ENCODE data around the gene USP11.

USP11 gene

GRCh38 chrX:47197526-47197925 is 35.3 kb upstream of the USP11 start:
- Histone ChIP-seq H2AFZ (ENCODE audit: low read depth, low read length) (no peak overlapping the region), H3K36me3 (replicated peaks; ENCODE audit: low read depth, low read length) (peaks cover 77% of the 10 kb centered on the region), H3K9ac (ENCODE audit: low read length) (no peak overlapping the region), H3K4me1 (ENCODE audit: low read length) (peaks cover 20% of the 10 kb centered on the region), H4K20me1 (ENCODE audit: insufficient read depth, low read length) (peaks cover 54% of the 10 kb centered on the region), H3K27ac (ENCODE audit: low read length) (no peak overlapping the region), H3K4me2 (ENCODE audit: low read length) (no peak overlapping the region), H3K9me3 (ENCODE audit: insufficient read depth, low read length) (no peaks in the 10 kb centered on the region), H3K27me3 (ENCODE audit: low read depth, low read length) (no peaks in the 10 kb centered on the region), H3K4me3 (ENCODE audit: low read length) (no peak overlapping the region), H3K79me2 (ENCODE audit: low read length) (peaks cover 75% of the 10 kb centered on the region)
- TF ChIP-seq, protein P1, sequence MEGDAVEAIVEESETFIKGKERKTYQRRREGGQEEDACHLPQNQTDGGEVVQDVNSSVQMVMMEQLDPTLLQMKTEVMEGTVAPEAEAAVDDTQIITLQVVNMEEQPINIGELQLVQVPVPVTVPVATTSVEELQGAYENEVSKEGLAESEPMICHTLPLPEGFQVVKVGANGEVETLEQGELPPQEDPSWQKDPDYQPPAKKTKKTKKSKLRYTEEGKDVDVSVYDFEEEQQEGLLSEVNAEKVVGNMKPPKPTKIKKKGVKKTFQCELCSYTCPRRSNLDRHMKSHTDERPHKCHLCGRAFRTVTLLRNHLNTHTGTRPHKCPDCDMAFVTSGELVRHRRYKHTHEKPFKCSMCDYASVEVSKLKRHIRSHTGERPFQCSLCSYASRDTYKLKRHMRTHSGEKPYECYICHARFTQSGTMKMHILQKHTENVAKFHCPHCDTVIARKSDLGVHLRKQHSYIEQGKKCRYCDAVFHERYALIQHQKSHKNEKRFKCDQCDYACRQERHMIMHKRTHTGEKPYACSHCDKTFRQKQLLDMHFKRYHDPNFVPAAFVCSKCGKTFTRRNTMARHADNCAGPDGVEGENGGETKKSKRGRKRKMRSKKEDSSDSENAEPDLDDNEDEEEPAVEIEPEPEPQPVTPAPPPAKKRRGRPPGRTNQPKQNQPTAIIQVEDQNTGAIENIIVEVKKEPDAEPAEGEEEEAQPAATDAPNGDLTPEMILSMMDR (IDR thresholded peaks at IDR 0.05; ENCODE audit: low read depth, low read length), result no peak
- TF ChIP-seq EZH2phosphoT487 (IDR thresholded peaks at IDR 0.05; ENCODE audit: low read depth), result no peak

GRCh38 chrX:47198026-47198686 is 34.7 kb upstream of the USP11 start:
- TF ChIP-seq EZH2phosphoT487 (IDR thresholded peaks at IDR 0.05; ENCODE audit: low read depth), result no peak
- TF ChIP-seq, protein P1 (IDR thresholded peaks at IDR 0.05; ENCODE audit: low read depth, low read length), result no peak
- Histone ChIP-seq H3K4me1 (ENCODE audit: low read length) (peaks cover 15% of the 10 kb centered on the region), H3K27me3 (ENCODE audit: low read depth, low read length) (no peaks in the 10 kb centered on the region), H3K27ac (ENCODE audit: low read length) (no peak overlapping the region), H3K36me3 (replicated peaks; ENCODE audit: low read depth, low read length) (peaks cover 80% of the 10 kb centered on the region), H3K4me2 (ENCODE audit: low read length) (no peak overlapping the region), H4K20me1 (ENCODE audit: insufficient read depth, low read length) (peaks cover 52% of the 10 kb centered on the region), H2AFZ (ENCODE audit: low read depth, low read length) (no peak overlapping the region), H3K4me3 (ENCODE audit: low read length) (no peak overlapping the region), H3K9ac (ENCODE audit: low read length) (no peak overlapping the region), H3K79me2 (ENCODE audit: low read length) (peaks cover 69% of the 10 kb centered on the region), H3K9me3 (ENCODE audit: insufficient read depth, low read length) (no peaks in the 10 kb centered on the region)

- Histone ChIP-seq H3K36me3 (replicated peaks; ENCODE audit: low read depth, low read length) (peaks cover 81% of the 10 kb centered on the region), H3K4me1 (ENCODE audit: low read length) (peaks cover 12% of the 10 kb centered on the region), H3K9ac (ENCODE audit: low read length) (no peak overlapping the region), H3K4me2 (ENCODE audit: low read length) (no peak overlapping the region), H3K27ac (ENCODE audit: low read length) (no peak overlapping the region), H3K4me3 (ENCODE audit: low read length) (no peak overlapping the region), H3K27me3 (ENCODE audit: low read depth, low read length) (no peaks in the 10 kb centered on the region), H2AFZ (ENCODE audit: low read depth, low read length) (no peak overlapping the region), H3K9me3 (ENCODE audit: insufficient read depth, low read length) (no peaks in the 10 kb centered on the region), H3K79me2 (ENCODE audit: low read length) (peaks cover 65% of the 10 kb centered on the region), H4K20me1 (ENCODE audit: insufficient read depth, low read length) (peaks cover 50% of the 10 kb centered on the region)
- TF ChIP-seq EZH2phosphoT487 (IDR thresholded peaks at IDR 0.05; ENCODE audit: low read depth), result no peak
- TF ChIP-seq, protein P1 (IDR thresholded peaks at IDR 0.05; ENCODE audit: low read depth, low read length), result no peak
Measured at GRCh38 chrX:47198687-47199080, 34.1 kb upstream of the USP11 start.

DNA sequence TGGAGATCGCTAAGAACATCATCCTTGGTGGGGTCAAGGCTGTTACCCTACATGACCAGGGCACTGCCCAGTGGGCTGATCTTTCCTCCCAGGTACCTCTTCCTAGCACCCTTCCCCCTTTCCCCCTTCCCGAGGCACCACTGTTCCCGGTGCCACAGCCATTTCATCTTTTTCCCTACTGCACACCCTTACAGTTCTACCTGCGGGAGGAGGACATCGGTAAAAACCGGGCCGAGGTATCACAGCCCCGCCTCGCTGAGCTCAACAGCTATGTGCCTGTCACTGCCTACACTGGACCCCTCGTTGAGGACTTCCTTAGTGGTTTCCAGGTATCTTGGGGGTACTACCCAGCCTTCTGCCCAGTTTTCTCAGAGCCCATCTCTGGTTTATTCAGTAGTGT is 33.5 kb upstream of the USP11 start:
- peaks cover 12% of the 10 kb centered on the region for H3K4me1 ChIP-seq (ENCODE audit: low read length)
- H2AFZ ChIP-seq (ENCODE audit: low read depth, low read length), result no peak overlapping the region
- H3K36me3 ChIP-seq (replicated peaks; ENCODE audit: low read depth, low read length), result peaks cover 79% of the 10 kb centered on the region
- no peaks in the 10 kb centered on the region for H3K27me3 ChIP-seq (ENCODE audit: low read depth, low read length)
- H3K4me2 ChIP-seq (ENCODE audit: low read length), result no peak overlapping the region
- no peak overlapping the region for H3K9ac ChIP-seq (ENCODE audit: low read length)
- no peak overlapping the region for H3K4me3 ChIP-seq (ENCODE audit: low read length)
- peaks cover 59% of the 10 kb centered on the region for H3K79me2 ChIP-seq (ENCODE audit: low read length)
- H3K9me3 ChIP-seq (ENCODE audit: insufficient read depth, low read length), result no peaks in the 10 kb centered on the region
- TF ChIP-seq, protein P1 (IDR thresholded peaks at IDR 0.05; ENCODE audit: low read depth, low read length), result no peak
- TF ChIP-seq EZH2phosphoT487 (IDR thresholded peaks at IDR 0.05; ENCODE audit: low read depth), result no peak
- no peak overlapping the region for H3K27ac ChIP-seq (ENCODE audit: low read length)
- H4K20me1 ChIP-seq (ENCODE audit: insufficient read depth, low read length), result peaks cover 45% of the 10 kb centered on the region
